SK-N-SH treated with all-trans-retinoic acid at 6 μM for 48 hours (cell line): ENCODE measurements around the gene KIF11.
"Not testable (repeated sequence)": the region's sequence is repeated elsewhere in the genome, so short reads cannot be mapped to it uniquely, and the experiment has no call there.

ENCODE experiments used
- ATAC-seq: fragments of 200-7000 bp; cut with Tn5 transposase; 3 replicates; pipeline ENCODE4 v1.9.1; 2020; ENCODE audit warnings: mild to moderate bottlenecking, moderate library complexity
- ARNTL ChIP-seq: fragments of 450-650 bp; formaldehyde crosslinking; IDR thresholded peaks from 2 replicates; pipeline ENCODE4 v1.5.0; 2020; ENCODE audit warnings: low read depth, mild to moderate bottlenecking, moderate library complexity, borderline replicate concordance
- BACH2 ChIP-seq: fragments of 250-450 bp; sonication (Bioruptor Pico); IDR thresholded peaks from 2 replicates; pipeline ENCODE4 v1.9.0; 2021; ENCODE audit warnings: mild to moderate bottlenecking, borderline replicate concordance
- CREB5 ChIP-seq: fragments of 250-450 bp; sonication (Bioruptor Pico); IDR thresholded peaks from 2 replicates; pipeline ENCODE4 v1.5.1; 2020; ENCODE audit warnings: low read depth, mild to moderate bottlenecking, moderate library complexity
- CSDC2 ChIP-seq: fragments of 250-450 bp; sonication (Bioruptor Pico); IDR thresholded peaks from 2 replicates; pipeline ENCODE4 v1.5.0; 2020; ENCODE audit warnings: mild to moderate bottlenecking, moderate library complexity
- CSRNP3 ChIP-seq: fragments of 250-450 bp; sonication (Bioruptor Pico); IDR thresholded peaks from 2 replicates; pipeline ENCODE4 v1.5.1; 2021; ENCODE audit warnings: mild to moderate bottlenecking, moderate library complexity
- ESRRG ChIP-seq: fragments of 250-450 bp; sonication (Bioruptor Pico); IDR thresholded peaks from 2 replicates; pipeline ENCODE4 v1.6.1; 2021; ENCODE audit warnings: mild to moderate bottlenecking
- GLIS3 ChIP-seq: fragments of 250-450 bp; sonication (Bioruptor Pico); IDR thresholded peaks from 2 replicates; pipeline ENCODE4 v1.5.0; 2020; ENCODE audit warnings: mild to moderate bottlenecking, moderate library complexity
- OSR1 ChIP-seq: fragments of 250-450 bp; sonication (Bioruptor Pico); IDR thresholded peaks from 2 replicates; pipeline ENCODE4 v1.8.0; 2022; ENCODE audit warnings: moderate library complexity, mild to moderate bottlenecking, inconsistent platforms
- PATZ1 ChIP-seq: fragments of 250-450 bp; sonication (Bioruptor Pico); IDR thresholded peaks from 2 replicates; pipeline ENCODE4 v1.8.0; 2020; ENCODE audit warnings: mild to moderate bottlenecking, moderate library complexity, borderline replicate concordance
- POU6F1 ChIP-seq: fragments of 250-450 bp; sonication (Bioruptor Pico); IDR thresholded peaks from 2 replicates; pipeline ENCODE4 v1.8.0; 2021; ENCODE audit warnings: low read depth, mild to moderate bottlenecking, moderate library complexity, borderline replicate concordance
- PPARA ChIP-seq: fragments of 250-450 bp; sonication (Bioruptor Pico); IDR thresholded peaks from 2 replicates; pipeline ENCODE4 v1.5.0; 2020; ENCODE audit warnings: mild to moderate bottlenecking, borderline replicate concordance
- RARB ChIP-seq: fragments of 250-450 bp; sonication (Bioruptor Pico); IDR thresholded peaks from 2 replicates; pipeline ENCODE4 v1.8.0; 2021; ENCODE audit warnings: mild to moderate bottlenecking, moderate library complexity
- SNAI2 ChIP-seq: fragments of 250-450 bp; sonication (Bioruptor Pico); IDR thresholded peaks from 2 replicates; pipeline ENCODE4 v1.5.0; 2020; ENCODE audit warnings: mild to moderate bottlenecking, moderate library complexity
- TCF4 ChIP-seq: fragments of 250-450 bp; sonication (Bioruptor Pico); IDR thresholded peaks from 2 replicates; pipeline ENCODE4 v1.8.0; 2021; ENCODE audit warnings: mild to moderate bottlenecking, moderate library complexity, borderline replicate concordance
- TOX ChIP-seq: fragments of 250-450 bp; sonication (Bioruptor Pico); IDR thresholded peaks from 2 replicates; pipeline ENCODE4 v1.8.0; 2021; ENCODE audit warnings: mild to moderate bottlenecking, moderate library complexity, borderline replicate concordance
- TSHZ2 ChIP-seq: fragments of 250-450 bp; sonication (Bioruptor Pico); IDR thresholded peaks from 2 replicates; pipeline ENCODE4 v1.5.0; 2020; ENCODE audit warnings: mild to moderate bottlenecking, moderate library complexity
- ZC3H10 ChIP-seq: fragments of 250-450 bp; sonication (Bioruptor Pico); IDR thresholded peaks from 2 replicates; pipeline ENCODE4 v1.5.1; 2021; ENCODE audit warnings: mild to moderate bottlenecking, moderate library complexity
- ZFP3 ChIP-seq: fragments of 250-450 bp; sonication (Bioruptor Pico); IDR thresholded peaks from 2 replicates; pipeline ENCODE4 v1.5.0; 2020; ENCODE audit warnings: mild to moderate bottlenecking, moderate library complexity
- ZFP30 ChIP-seq: fragments of 450-650 bp; formaldehyde crosslinking; IDR thresholded peaks from 2 replicates; pipeline ENCODE4 v1.5.0; 2022; ENCODE audit warnings: mild to moderate bottlenecking, moderate library complexity
- ZNF565 ChIP-seq: fragments of 450-650 bp; formaldehyde crosslinking; conservative IDR thresholded peaks from 2 replicates; pipeline ENCODE4 v1.5.0; 2020; ENCODE audit warnings: low read depth, mild to moderate bottlenecking, moderate library complexity
- ZNF70 ChIP-seq: fragments of 450-650 bp; formaldehyde crosslinking; IDR thresholded peaks from 2 replicates; pipeline ENCODE4 v1.5.0; 2020; ENCODE audit warnings: mild to moderate bottlenecking, moderate library complexity
- ZNF8 ChIP-seq: fragments of 450-650 bp; formaldehyde crosslinking; IDR thresholded peaks from 2 replicates; pipeline ENCODE4 v1.5.0; 2020; ENCODE audit warnings: mild to moderate bottlenecking, moderate library complexity

KIF11 gene

GRCh38 chr10:92644921-92645320 is 52.0 kb downstream of the KIF11 start (continued):
- TF ChIP-seq TSHZ2 (CRISPR knock-in tag), result no peak
- TF ChIP-seq ZNF565, result no peak
- no peak for TF ChIP-seq CSRNP3 (CRISPR knock-in tag)
- no peak for TF ChIP-seq ZFP30
- TF ChIP-seq ZNF8, result no peak
- no peak for TF ChIP-seq BACH2 (CRISPR knock-in tag)
- no peak for TF ChIP-seq SNAI2
- TF ChIP-seq ARNTL (CRISPR knock-in tag), result no peak
- TF ChIP-seq CSDC2 (CRISPR knock-in tag), result no peak

- not testable (repeated sequence) for ATAC-seq
These were observed 57.9 kb downstream of the KIF11 start for GRCh38 chr10:92650864-92651263.

- ATAC-seq, result no peak
- TF ChIP-seq GLIS3 (CRISPR knock-in tag) (no peak), TSHZ2 (CRISPR knock-in tag) (no peak), PPARA (CRISPR knock-in tag) (no peak), BACH2 (CRISPR knock-in tag) (no peak), POU6F1 (CRISPR knock-in tag) (no peak), TCF4 (no peak), OSR1 (no peak), ZFP3 (CRISPR knock-in tag) (no peak), ZC3H10 (no peak), ESRRG (CRISPR knock-in tag) (no peak), ZNF565 (no peak), TOX (CRISPR knock-in tag) (no peak), RARB (CRISPR knock-in tag) (no peak), PATZ1 (CRISPR knock-in tag) (no peak), ZNF70 (CRISPR knock-in tag) (no peak), ARNTL (CRISPR knock-in tag) (no peak), CREB5 (CRISPR knock-in tag) (no peak), CSRNP3 (CRISPR knock-in tag) (no peak), ZFP30 (no peak)
These were observed 62.5 kb downstream of the KIF11 start for GRCh38 chr10:92655426-92655825.
